ENCODE data around the gene TSSK3. TPM values are rescaled to one million over a fixed set of nuclear protein-coding genes. Genes with fewer than 3 reads are reported as not detected.
A peak's percentile ranks its signal among the peaks of the same experiment; 100 is the strongest.

Gene TSSK3
- total and polyA plus RNA-seq, 7 donors, result 1.1 to 2.2 (median 1.8) TPM; not detected in 3

DNA sequence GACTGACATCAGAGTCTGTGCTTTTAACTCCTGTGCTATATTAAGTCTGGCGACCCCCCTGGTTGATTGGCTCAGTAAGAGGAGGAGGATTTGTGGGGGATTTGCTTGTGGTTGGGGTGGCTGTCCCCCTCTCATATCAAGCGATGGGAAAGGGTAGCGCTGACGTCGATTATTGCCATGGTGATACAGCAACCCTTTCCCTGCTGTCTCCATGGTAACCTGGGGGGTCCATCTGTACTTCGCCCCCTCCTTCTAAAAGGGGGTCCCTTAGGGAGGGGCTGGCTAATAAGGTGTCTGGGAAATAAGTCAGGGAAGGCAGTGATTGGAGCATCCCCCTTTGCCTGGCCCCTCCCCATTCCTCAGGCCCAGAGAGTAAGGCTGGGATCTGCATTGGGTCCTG lies 4.7 kb upstream of the TSSK3 start:
- Histone ChIP-seq H3K9me3 (no peaks in the 10 kb centered on the region), H3K27ac (no peak overlapping the region), H3K36me3 (peaks cover 0 to 5% (median 0%) of the 10 kb centered on the region in 4 donors), H3K4me3 (no peak overlapping the region), H3K27me3 (no peaks in the 10 kb centered on the region), H3K4me1 (peaks cover 0 to 33% (median 25%) of the 10 kb centered on the region in 4 donors)
- TF ChIP-seq, protein P1, sequence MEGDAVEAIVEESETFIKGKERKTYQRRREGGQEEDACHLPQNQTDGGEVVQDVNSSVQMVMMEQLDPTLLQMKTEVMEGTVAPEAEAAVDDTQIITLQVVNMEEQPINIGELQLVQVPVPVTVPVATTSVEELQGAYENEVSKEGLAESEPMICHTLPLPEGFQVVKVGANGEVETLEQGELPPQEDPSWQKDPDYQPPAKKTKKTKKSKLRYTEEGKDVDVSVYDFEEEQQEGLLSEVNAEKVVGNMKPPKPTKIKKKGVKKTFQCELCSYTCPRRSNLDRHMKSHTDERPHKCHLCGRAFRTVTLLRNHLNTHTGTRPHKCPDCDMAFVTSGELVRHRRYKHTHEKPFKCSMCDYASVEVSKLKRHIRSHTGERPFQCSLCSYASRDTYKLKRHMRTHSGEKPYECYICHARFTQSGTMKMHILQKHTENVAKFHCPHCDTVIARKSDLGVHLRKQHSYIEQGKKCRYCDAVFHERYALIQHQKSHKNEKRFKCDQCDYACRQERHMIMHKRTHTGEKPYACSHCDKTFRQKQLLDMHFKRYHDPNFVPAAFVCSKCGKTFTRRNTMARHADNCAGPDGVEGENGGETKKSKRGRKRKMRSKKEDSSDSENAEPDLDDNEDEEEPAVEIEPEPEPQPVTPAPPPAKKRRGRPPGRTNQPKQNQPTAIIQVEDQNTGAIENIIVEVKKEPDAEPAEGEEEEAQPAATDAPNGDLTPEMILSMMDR (IDR thresholded peaks at IDR 0.05), result no peak
- TF ChIP-seq POLR2AphosphoS5 (IDR thresholded peaks at IDR 0.05) (no peak), EP300 (IDR thresholded peaks at IDR 0.05) (no peak), POLR2A (IDR thresholded peaks at IDR 0.05) (no peak)
- DNase-seq, result no peak
- intact Hi-C loops (cut with DNase I), result no loop called here
- 78 to 84% methylated on average over 6 of the region's 6 CpGs for WGBS, 2 donors

DNA sequence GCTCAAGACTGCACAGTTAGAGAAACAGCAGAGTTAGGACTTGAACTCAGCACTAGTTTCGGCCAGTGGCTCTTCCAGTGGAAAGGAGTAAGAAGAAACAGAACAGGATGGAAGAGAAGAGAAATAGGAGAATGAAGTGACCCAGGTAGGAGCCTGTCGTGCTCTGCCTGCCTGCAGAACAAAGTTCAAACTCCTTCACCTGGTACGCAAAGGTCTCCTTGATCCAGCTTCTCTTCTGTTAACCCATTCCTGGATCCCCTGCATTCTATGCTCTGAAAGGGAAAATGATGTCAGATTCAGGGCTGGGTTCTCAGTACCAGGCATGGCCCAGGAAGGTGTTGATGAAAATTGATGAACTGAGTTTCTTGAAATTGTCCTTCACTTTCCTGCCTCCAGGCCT lies 3.9 kb upstream of the TSSK3 start:
- TF ChIP-seq EP300 (IDR thresholded peaks at IDR 0.05) (no peak), POLR2AphosphoS5 (IDR thresholded peaks at IDR 0.05) (no peak), POLR2A (IDR thresholded peaks at IDR 0.05) (no peak)
- TF ChIP-seq, protein P1 (IDR thresholded peaks at IDR 0.05), result no peak
- no peaks in the 10 kb centered on the region for H3K27me3 ChIP-seq
- DNase-seq, result no peak
- no peak overlapping the region for H3K27ac ChIP-seq
- intact Hi-C loops (cut with DNase I), result no loop called here
- peaks cover 0 to 29% (median 20%) of the 10 kb centered on the region in 4 donors for H3K4me1 ChIP-seq
- no peaks in the 10 kb centered on the region for H3K9me3 ChIP-seq
- WGBS, 2 donors, result 37 to 74% methylated on average over 3 of the region's 3 CpGs
- H3K4me3 ChIP-seq, result no peak overlapping the region
- H3K36me3 ChIP-seq, result peaks cover 0 to 8% (median under 1%) of the 10 kb centered on the region in 4 donors

DNA sequence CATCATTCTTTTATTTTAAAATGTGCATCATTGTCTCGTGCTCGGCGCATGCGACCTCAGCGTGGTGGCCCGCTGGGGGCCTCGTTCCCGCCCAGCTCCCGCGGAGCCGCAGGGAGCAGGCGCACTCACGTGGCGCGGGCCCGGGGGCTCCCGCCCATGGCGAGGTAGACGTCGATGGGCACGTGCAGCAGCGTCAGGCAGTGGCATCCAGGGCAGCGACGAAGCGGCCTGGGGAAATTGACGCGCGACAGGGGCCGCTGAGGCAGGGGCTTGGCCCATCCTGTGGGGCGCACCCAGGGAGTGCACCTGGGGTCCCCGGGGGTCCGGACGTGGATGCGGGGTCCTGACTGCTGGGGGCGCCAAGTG lies 1.0 kb upstream of the TSSK3 start:
- Histone ChIP-seq H3K27me3 (no peaks in the 10 kb centered on the region), H3K4me3 (peak overlapping the region in 3 of 4 donors; percentile 39 to 51 (median 46)), H3K36me3 (peaks cover 10 to 35% (median 17%) of the 10 kb centered on the region in 4 donors), H3K27ac (peak overlapping the region in 1 of 4 donors; percentile 52), H3K4me1 (peaks cover 0 to 21% (median 18%) of the 10 kb centered on the region in 4 donors), H3K9me3 (no peaks in the 10 kb centered on the region)
- intact Hi-C loops (cut with DNase I), result no loop called here
- DNase-seq, result no peak
- TF ChIP-seq POLR2AphosphoS5 (IDR thresholded peaks at IDR 0.05) (peak in 1 of 4 donors; percentile 41), POLR2A (IDR thresholded peaks at IDR 0.05) (no peak)
- WGBS, 2 donors, result 59 to 64% methylated on average over 35 of the region's 35 CpGs

DNA sequence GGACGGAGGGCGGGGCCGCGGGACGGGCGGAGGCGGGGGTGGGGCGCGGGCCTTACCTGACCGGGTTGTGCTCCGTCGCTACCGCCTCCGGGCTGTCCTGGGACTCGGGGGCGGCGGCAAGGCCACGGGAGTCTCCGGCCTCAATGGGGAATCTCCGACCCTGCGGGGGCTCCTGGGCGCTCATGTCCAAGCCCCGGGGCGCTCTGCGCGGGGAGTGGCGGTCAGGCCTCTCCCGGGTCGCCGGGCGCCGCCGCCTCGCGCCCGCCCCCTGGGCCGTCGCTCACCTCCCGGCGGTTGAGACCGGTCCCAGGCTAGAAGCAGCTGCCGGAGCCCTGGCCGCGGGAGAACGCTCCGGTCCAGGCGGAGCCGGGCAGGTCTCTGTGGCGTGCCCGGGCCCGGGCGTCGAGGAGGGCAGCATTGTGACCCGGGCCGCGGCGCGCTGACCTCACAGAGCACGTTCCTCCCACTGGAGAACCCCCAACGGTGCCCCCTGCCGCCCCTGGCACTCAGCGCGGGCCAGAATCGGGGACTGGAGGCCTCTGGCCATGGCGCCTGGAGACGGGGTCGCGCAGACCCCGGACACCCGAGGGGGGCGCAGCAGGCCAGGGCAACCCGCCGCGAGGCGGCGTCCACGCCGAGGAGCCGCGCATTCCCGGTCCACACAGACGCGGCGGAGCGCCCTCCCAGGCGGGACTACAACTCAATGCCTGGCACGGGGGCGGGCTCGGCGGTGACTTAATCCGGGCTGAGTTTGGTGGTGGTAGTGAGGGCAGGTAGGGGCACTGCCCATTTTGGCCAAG lies 465 bp upstream of the TSSK3 start:
- intact Hi-C loops (cut with DNase I), result no loop called here

DNA sequence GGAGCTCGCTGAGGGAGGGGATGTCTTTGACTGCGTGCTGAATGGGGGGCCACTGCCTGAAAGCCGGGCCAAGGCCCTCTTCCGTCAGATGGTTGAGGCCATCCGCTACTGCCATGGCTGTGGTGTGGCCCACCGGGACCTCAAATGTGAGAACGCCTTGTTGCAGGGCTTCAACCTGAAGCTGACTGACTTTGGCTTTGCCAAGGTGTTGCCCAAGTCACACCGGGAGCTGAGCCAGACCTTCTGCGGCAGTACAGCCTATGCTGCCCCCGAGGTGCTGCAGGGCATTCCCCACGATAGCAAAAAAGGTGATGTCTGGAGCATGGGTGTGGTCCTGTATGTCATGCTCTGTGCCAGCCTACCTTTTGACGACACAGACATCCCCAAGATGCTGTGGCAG lies 1.4 kb downstream of the TSSK3 start:
- Histone ChIP-seq H3K9me3 (no peaks in the 10 kb centered on the region), H3K4me3 (no peak overlapping the region), H3K4me1 (peaks cover 0 to 21% (median 18%) of the 10 kb centered on the region in 4 donors), H3K36me3 (peaks cover 32 to 59% (median 37%) of the 10 kb centered on the region in 4 donors), H3K27ac (no peak overlapping the region), H3K27me3 (no peaks in the 10 kb centered on the region)
- intact Hi-C loops (cut with DNase I), result no loop called here
- no peak for DNase-seq
- TF ChIP-seq EP300 (IDR thresholded peaks at IDR 0.05) (no peak), POLR2A (IDR thresholded peaks at IDR 0.05) (no peak), POLR2AphosphoS5 (IDR thresholded peaks at IDR 0.05) (peak in 1 of 4 donors; percentile 2)
- TF ChIP-seq, protein P1 (IDR thresholded peaks at IDR 0.05), result no peak
- 92 to 96% methylated on average over 12 of the region's 12 CpGs for WGBS, 2 donors

More for the DNA sequence above, 465 bp upstream of the TSSK3 start:
- Histone ChIP-seq H3K27ac (peak overlapping the region in 1 of 4 donors; percentile 52), H3K4me1 (peaks cover 0 to 21% (median 18%) of the 10 kb centered on the region in 4 donors), H3K9me3 (no peaks in the 10 kb centered on the region), H3K4me3 (peak overlapping the region in 3 of 4 donors; percentile 39 to 51 (median 46)), H3K36me3 (peaks cover 16 to 41% (median 22%) of the 10 kb centered on the region in 4 donors), H3K27me3 (no peaks in the 10 kb centered on the region)
- TF ChIP-seq POLR2AphosphoS5 (IDR thresholded peaks at IDR 0.05) (peak in 2 of 4 donors; percentile 17 to 56), EP300 (IDR thresholded peaks at IDR 0.05) (no peak), POLR2A (IDR thresholded peaks at IDR 0.05) (no peak)
- TF ChIP-seq, protein P1 (IDR thresholded peaks at IDR 0.05), result peak in 1 of 4 experiments; percentile 25
- peak; percentile 75 for DNase-seq
- 1 to 2% methylated on average over 91 of the region's 91 CpGs for WGBS, 2 donors
